ENCODE data around the gene MAMDC4. TPM values are rescaled to one million over a fixed set of nuclear protein-coding genes. Genes with fewer than 3 reads are reported as not detected.
"Not testable (repeated sequence)": the region's sequence is repeated elsewhere in the genome, so short reads cannot be mapped to it uniquely, and the experiment has no call there.

MAMDC4 gene
- total RNA-seq (1 to 10 TPM; 2.4 to 5.0 TPM), polyA plus RNA-seq (10 to 100 TPM in 1 of 2 donors, 1 to 10 TPM in 1; 2.6 to 19.0 TPM)
- long read RNA-seq, donor 1, partial matches to known transcripts, result 2 of 2 reads
- long read RNA-seq, donor 1, other reads (novel, unspliced or antisense), result 0 of 2 reads
- long read RNA-seq, donor 2, partial matches to known transcripts, result 2 of 4 reads
- long read RNA-seq, donor 2, other reads (novel, unspliced or antisense), result 2 of 4 reads

GRCh38 chr9:136851941-136852663 lies at the start of gene MAMDC4:
MAMDC4 (plus strand) TSS chr9:136852346; CDS start chr9:136852417, 71 bp downstream.
- no peak for ATAC-seq (ENCODE audit: low FRiP score)
- Histone ChIP-seq H3K27me3 (ENCODE audit: control insufficient read depth in 1 of 2, insufficient read depth in 2 of 2, low read length in 1 of 2) (no peaks in the 10 kb centered on the region), H3K4me1 (ENCODE audit: control insufficient read depth in 1 of 2, insufficient read depth in 2 of 2, low read length in 2 of 2) (no peaks in the 10 kb centered on the region), H3K9me3 (ENCODE audit: control insufficient read depth, low read length) (no peaks in the 10 kb centered on the region), H3K27ac (ENCODE audit: low read depth in 1 of 2, low read length in 2 of 2) (no peak within 1 kb of the TSS), H3K36me3 (ENCODE audit: control insufficient read depth in 1 of 2, insufficient read depth in 2 of 2, low read length in 1 of 2) (no peaks in the 10 kb centered on the region), H3K4me3 (ENCODE audit: low read length in 2 of 2) (no peak within 1 kb of the TSS)
- WGBS, 2 donors, result 75 to 77% methylated on average over 23 of the region's 23 CpGs
- DNase-seq, result no peak
- intact Hi-C loops (cut with DNase I), result loop anchor here in 1 of 2 donors (5.0 kb wide), 1 partner anchor 90 kb away; the partner anchor contains the start of gene FBXW5

GRCh38 chr9:136803009-136803550 lies 49.1 kb upstream of the MAMDC4 start:
- H3K36me3 ChIP-seq (ENCODE audit: control insufficient read depth in 1 of 2, insufficient read depth in 2 of 2, low read length in 1 of 2); H3K27ac ChIP-seq (ENCODE audit: low read depth in 1 of 2, low read length in 2 of 2); intact Hi-C loops (cut with DNase I); H3K27me3 ChIP-seq (ENCODE audit: control insufficient read depth in 1 of 2, insufficient read depth in 2 of 2, low read length in 1 of 2); H3K4me3 ChIP-seq (ENCODE audit: low read length in 2 of 2); H3K4me1 ChIP-seq (ENCODE audit: control insufficient read depth in 1 of 2, insufficient read depth in 2 of 2, low read length in 2 of 2); ATAC-seq (ENCODE audit: low FRiP score); H3K9me3 ChIP-seq (ENCODE audit: control insufficient read depth, low read length): not testable (repeated sequence)
- 94 to 95% methylated on average over 7 to 8 of the region's 9 CpGs for WGBS, 2 donors
- peak in 1 of 2 donors; percentile 54 for DNase-seq

- intact Hi-C loops (cut with DNase I), result no loop called here
- DNase-seq, result peak in 1 of 2 donors; percentile 75
- WGBS, 2 donors, result 95 to 96% methylated on average over 22 of the region's 22 CpGs
Measured at GRCh38 chr9:136803551-136804508, 48.3 kb upstream of the MAMDC4 start.

GRCh38 chr9:136804509-136805206 lies 47.5 kb upstream of the MAMDC4 start:
- Histone ChIP-seq H3K36me3 (ENCODE audit: control insufficient read depth in 1 of 2, insufficient read depth in 2 of 2, low read length in 1 of 2) (no peaks in the 10 kb centered on the region), H3K4me3 (ENCODE audit: low read length in 2 of 2) (no peak overlapping the region), H3K27ac (ENCODE audit: low read depth in 1 of 2, low read length in 2 of 2) (no peak overlapping the region), H3K4me1 (ENCODE audit: control insufficient read depth in 1 of 2, insufficient read depth in 2 of 2, low read length in 2 of 2) (no peaks in the 10 kb centered on the region), H3K9me3 (ENCODE audit: control insufficient read depth, low read length) (no peaks in the 10 kb centered on the region), H3K27me3 (ENCODE audit: control insufficient read depth in 1 of 2, insufficient read depth in 2 of 2, low read length in 1 of 2) (peaks cover 0 to 2% of the 10 kb centered on the region in 2 donors)
- DNase-seq, result peak in 1 of 2 donors; percentile 65
- intact Hi-C loops (cut with DNase I), result loop anchor here in 1 of 2 donors (5.0 kb wide), 1 partner anchor 38 kb away; the partner anchor contains the start of gene AJM1
- 94 to 95% methylated on average over 20 of the region's 20 CpGs for WGBS, 2 donors
- ATAC-seq (ENCODE audit: low FRiP score), result no peak

More at GRCh38 chr9:136803551-136804508, 48.3 kb upstream of the MAMDC4 start:
- Histone ChIP-seq H3K27me3 (ENCODE audit: control insufficient read depth in 1 of 2, insufficient read depth in 2 of 2, low read length in 1 of 2) (peaks cover 0 to 2% of the 10 kb centered on the region in 2 donors), H3K4me3 (ENCODE audit: low read length in 2 of 2) (no peak overlapping the region), H3K36me3 (ENCODE audit: control insufficient read depth in 1 of 2, insufficient read depth in 2 of 2, low read length in 1 of 2) (no peaks in the 10 kb centered on the region), H3K4me1 (ENCODE audit: control insufficient read depth in 1 of 2, insufficient read depth in 2 of 2, low read length in 2 of 2) (no peaks in the 10 kb centered on the region), H3K9me3 (ENCODE audit: control insufficient read depth, low read length) (no peaks in the 10 kb centered on the region), H3K27ac (ENCODE audit: low read depth in 1 of 2, low read length in 2 of 2) (no peak overlapping the region)
- ATAC-seq (ENCODE audit: low FRiP score), result no peak

GRCh38 chr9:136805207-136805740 lies 46.9 kb upstream of the MAMDC4 start:
- intact Hi-C loops (cut with DNase I), result loop anchor here in 1 of 2 donors (5.0 kb wide), 1 partner anchor 37 kb away; the partner anchor contains the start of gene AJM1
- Histone ChIP-seq H3K9me3 (ENCODE audit: control insufficient read depth, low read length) (no peaks in the 10 kb centered on the region), H3K4me3 (ENCODE audit: low read length in 2 of 2) (no peak overlapping the region), H3K36me3 (ENCODE audit: control insufficient read depth in 1 of 2, insufficient read depth in 2 of 2, low read length in 1 of 2) (no peaks in the 10 kb centered on the region), H3K27ac (ENCODE audit: low read depth in 1 of 2, low read length in 2 of 2) (no peak overlapping the region), H3K27me3 (ENCODE audit: control insufficient read depth in 1 of 2, insufficient read depth in 2 of 2, low read length in 1 of 2) (no peaks in the 10 kb centered on the region), H3K4me1 (ENCODE audit: control insufficient read depth in 1 of 2, insufficient read depth in 2 of 2, low read length in 2 of 2) (no peaks in the 10 kb centered on the region)
- WGBS, 2 donors, result 91 to 93% methylated on average over 12 of the region's 12 CpGs
- DNase-seq (peak in 1 of 2 donors; percentile 70), ATAC-seq (ENCODE audit: low FRiP score) (no peak)

- 93 to 95% methylated on average over 8 to 10 of the region's 10 CpGs for WGBS, 2 donors
- Histone ChIP-seq H3K9me3 (ENCODE audit: control insufficient read depth, low read length) (no peaks in the 10 kb centered on the region), H3K4me3 (ENCODE audit: low read length in 2 of 2) (no peak overlapping the region), H3K36me3 (ENCODE audit: control insufficient read depth in 1 of 2, insufficient read depth in 2 of 2, low read length in 1 of 2) (no peaks in the 10 kb centered on the region), H3K27me3 (ENCODE audit: control insufficient read depth in 1 of 2, insufficient read depth in 2 of 2, low read length in 1 of 2) (no peaks in the 10 kb centered on the region), H3K4me1 (ENCODE audit: control insufficient read depth in 1 of 2, insufficient read depth in 2 of 2, low read length in 2 of 2) (no peaks in the 10 kb centered on the region), H3K27ac (ENCODE audit: low read depth in 1 of 2, low read length in 2 of 2) (no peak overlapping the region)
- no peak for ATAC-seq (ENCODE audit: low FRiP score)
- peak; percentile 42 to 68 for DNase-seq
- intact Hi-C loops (cut with DNase I), result loop anchor here in 1 of 2 donors (5.0 kb wide), 1 partner anchor 36 kb away; the partner anchor contains the start of gene AJM1
Measured at GRCh38 chr9:136806067-136806466, 46.1 kb upstream of the MAMDC4 start.

GRCh38 chr9:136806631-136807201 lies 45.4 kb upstream of the MAMDC4 start:
- H3K27me3 ChIP-seq (ENCODE audit: control insufficient read depth in 1 of 2, insufficient read depth in 2 of 2, low read length in 1 of 2), result no peaks in the 10 kb centered on the region
- 79 to 80% methylated on average over 25 of the region's 25 CpGs for WGBS, 2 donors
- H3K27ac ChIP-seq (ENCODE audit: low read depth in 1 of 2, low read length in 2 of 2), result no peak overlapping the region
- peak overlapping the region in 1 of 2 donors; percentile 92 for H3K4me3 ChIP-seq (ENCODE audit: low read length in 2 of 2)
- DNase-seq, result peak in 1 of 2 donors; percentile 41
- ATAC-seq (ENCODE audit: low FRiP score), result peak; percentile 6
- intact Hi-C loops (cut with DNase I), result loop anchor here in 1 of 2 donors (5.0 kb wide), 1 partner anchor 36 kb away; the partner anchor contains the start of gene AJM1
- no peaks in the 10 kb centered on the region for H3K36me3 ChIP-seq (ENCODE audit: control insufficient read depth in 1 of 2, insufficient read depth in 2 of 2, low read length in 1 of 2)
- no peaks in the 10 kb centered on the region for H3K4me1 ChIP-seq (ENCODE audit: control insufficient read depth in 1 of 2, insufficient read depth in 2 of 2, low read length in 2 of 2)
- no peaks in the 10 kb centered on the region for H3K9me3 ChIP-seq (ENCODE audit: control insufficient read depth, low read length)
